Lower leg skin (tissue), 4 donors: ENCODE measurements around the gene UBE2QL1. TPM values are rescaled to one million over a fixed set of nuclear protein-coding genes. Genes with fewer than 3 reads are reported as not detected.

Experiments used
- DNase-seq, 2 donors: peaks; one replicate each; pipeline ENCODE4 v3.0.0-alpha.2; 2019; ENCODE audit warnings: low spot score in 2 of 2
- H3K4me3 ChIP-seq: fragments of 200-600 bp; sonication (generic); 2 replicates; pipeline ENCODE4 v1.5.1; 2017; ENCODE audit warnings: mild to moderate bottlenecking, low read depth; ENCODE audit not compliant: poor library complexity, severe bottlenecking
- POLR2A ChIP-seq, 2 donors: fragments of 450-650 bp; IDR thresholded peaks; one replicate each; pipeline ENCODE4 v1.6.1; 2016 to 2017; ENCODE audit warnings: antibody characterized with exemption in 2 of 2, mild to moderate bottlenecking in 1 of 2, moderate library complexity in 1 of 2
- WGBS, 2 donors: methylation state at CpG; one replicate each; pipeline ENCODE4 v1.1.5; 2018; 5-methylcytosine and 5-hydroxymethylcytosine counted together
- intact Hi-C: fragments of 100-400 bp; cut with DNase I; formaldehyde crosslinking; loops from one replicate; pipeline ENCODE4 v1.15.0; 2023; ENCODE audit warnings: low total_unique reads
- total RNA-seq, 4 donors: library from RNA; depleted of rRNA; stranded (reverse); fragments of >200 nt; gene quantifications; one replicate each; pipeline ENCODE4 v1.1.0, GENCODE V29; 2016
- TF ChIP-seq, protein P1 (sequence below), 3 donors: fragments of 450-650 bp; IDR thresholded peaks; one replicate each; pipeline ENCODE4 v1.5.1; 2016; ENCODE audit warnings: antibody characterized with exemption in 3 of 3, mild to moderate bottlenecking in 3 of 3, moderate library complexity in 2 of 3

The UBE2QL1 gene
- total RNA-seq, 4 donors from 2014 or later = 0.72 to 3.4 (median 1.3) TPM

DNA sequence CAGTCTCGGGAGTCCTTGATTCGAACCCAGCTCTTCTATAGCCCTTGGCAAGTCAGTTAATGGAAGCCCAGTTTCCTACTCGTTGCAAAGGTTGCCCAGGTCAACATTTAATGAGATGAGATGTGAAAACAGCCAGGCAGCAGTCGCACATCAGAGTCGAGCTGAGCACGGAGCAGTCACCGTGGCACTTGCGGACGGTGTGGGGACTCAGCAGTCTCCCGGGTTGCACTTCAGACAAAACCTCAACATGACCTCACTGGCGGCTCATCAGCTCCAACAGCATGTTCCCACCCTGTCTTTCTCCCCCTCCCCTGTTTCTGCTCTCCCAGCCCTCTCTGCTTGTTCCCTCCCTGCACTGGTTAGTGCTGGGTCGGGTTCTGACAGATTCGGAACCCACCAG lies 35.8 kb downstream of the UBE2QL1 start:
- no peak overlapping the region for H3K4me3 ChIP-seq
- intact Hi-C loops = no loop called here
- TF ChIP-seq, protein P1, sequence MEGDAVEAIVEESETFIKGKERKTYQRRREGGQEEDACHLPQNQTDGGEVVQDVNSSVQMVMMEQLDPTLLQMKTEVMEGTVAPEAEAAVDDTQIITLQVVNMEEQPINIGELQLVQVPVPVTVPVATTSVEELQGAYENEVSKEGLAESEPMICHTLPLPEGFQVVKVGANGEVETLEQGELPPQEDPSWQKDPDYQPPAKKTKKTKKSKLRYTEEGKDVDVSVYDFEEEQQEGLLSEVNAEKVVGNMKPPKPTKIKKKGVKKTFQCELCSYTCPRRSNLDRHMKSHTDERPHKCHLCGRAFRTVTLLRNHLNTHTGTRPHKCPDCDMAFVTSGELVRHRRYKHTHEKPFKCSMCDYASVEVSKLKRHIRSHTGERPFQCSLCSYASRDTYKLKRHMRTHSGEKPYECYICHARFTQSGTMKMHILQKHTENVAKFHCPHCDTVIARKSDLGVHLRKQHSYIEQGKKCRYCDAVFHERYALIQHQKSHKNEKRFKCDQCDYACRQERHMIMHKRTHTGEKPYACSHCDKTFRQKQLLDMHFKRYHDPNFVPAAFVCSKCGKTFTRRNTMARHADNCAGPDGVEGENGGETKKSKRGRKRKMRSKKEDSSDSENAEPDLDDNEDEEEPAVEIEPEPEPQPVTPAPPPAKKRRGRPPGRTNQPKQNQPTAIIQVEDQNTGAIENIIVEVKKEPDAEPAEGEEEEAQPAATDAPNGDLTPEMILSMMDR (IDR thresholded peaks at IDR 0.05) = no peak
- no peak for TF ChIP-seq POLR2A (IDR thresholded peaks at IDR 0.05)
- 81 to 82% methylated on average over 13 of the region's 13 CpGs for WGBS, 2 donors
- no peak for DNase-seq

DNA sequence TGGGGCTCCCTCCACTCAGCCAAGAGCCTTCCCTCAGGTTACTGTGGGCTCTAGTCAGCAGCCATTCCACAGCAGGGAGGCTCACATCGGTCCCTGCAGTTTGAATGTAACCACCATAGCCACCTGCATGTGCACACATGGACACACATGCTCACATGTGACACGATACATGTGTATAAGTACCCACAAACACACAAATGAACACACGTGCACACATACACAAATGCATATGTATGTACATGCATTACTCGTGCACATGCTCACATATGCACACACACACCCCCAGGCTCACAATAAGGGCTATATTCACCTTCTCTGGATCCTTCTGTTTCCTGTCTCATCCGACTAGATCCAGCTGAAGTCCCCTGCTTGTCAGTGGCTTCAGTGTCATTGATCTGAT lies 36.2 kb downstream of the UBE2QL1 start:
- 69 to 80% methylated on average over 5 of the region's 5 CpGs for WGBS, 2 donors
- intact Hi-C loops = no loop called here
- no peak overlapping the region for H3K4me3 ChIP-seq
- no peak for DNase-seq
- TF ChIP-seq, protein P1 (IDR thresholded peaks at IDR 0.05) = no peak
- no peak for TF ChIP-seq POLR2A (IDR thresholded peaks at IDR 0.05)

DNA sequence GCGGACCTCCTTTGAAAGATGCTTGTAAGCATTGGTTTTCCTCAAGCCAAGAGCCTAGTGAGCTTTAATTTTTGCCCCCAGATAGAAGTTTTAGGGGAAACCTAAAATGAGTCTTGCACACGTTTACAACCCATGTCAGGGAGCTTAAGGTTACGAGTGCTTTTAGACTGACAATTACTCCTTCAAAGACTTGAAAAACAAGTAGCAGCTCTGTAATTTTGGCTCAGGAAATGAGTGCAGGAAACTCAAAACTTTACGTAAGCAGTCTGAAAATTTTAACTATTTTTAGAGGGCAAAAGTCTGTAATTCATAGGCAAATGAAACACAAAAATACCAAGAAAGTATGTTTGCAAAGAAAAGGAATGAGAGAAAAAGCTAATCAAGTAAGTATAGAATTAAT lies 36.8 kb downstream of the UBE2QL1 start:
- intact Hi-C loops = no loop called here
- DNase-seq = no peak
- WGBS, 2 donors = 51 to 56% methylated on average over 4 of the region's 4 CpGs
- H3K4me3 ChIP-seq = no peak overlapping the region
- TF ChIP-seq, protein P1 (IDR thresholded peaks at IDR 0.05) = no peak
- no peak for TF ChIP-seq POLR2A (IDR thresholded peaks at IDR 0.05)

DNA sequence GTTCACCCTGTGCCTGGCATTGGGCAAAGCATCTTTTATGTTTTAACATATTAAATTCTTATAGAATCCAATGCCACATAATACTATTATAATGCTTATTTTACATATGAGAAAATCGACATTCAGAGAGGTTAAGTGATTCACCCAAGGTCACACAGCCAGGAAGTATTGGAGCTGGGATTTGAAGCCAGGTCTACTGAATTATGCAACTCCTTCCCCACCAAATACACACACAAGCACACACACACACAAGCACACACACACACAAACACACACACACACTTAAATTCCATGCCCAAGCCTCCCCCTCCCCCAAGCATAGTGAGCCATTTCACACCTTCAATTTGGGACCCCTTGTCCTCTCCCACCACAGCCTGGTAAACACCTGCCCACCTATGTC lies 37.4 kb downstream of the UBE2QL1 start:
- DNase-seq = no peak
- TF ChIP-seq, protein P1 (IDR thresholded peaks at IDR 0.05) = no peak
- no peak for TF ChIP-seq POLR2A (IDR thresholded peaks at IDR 0.05)
- no peak overlapping the region for H3K4me3 ChIP-seq
- 90 to 94% methylated on average over 1 of the region's 1 CpG for WGBS, 2 donors
- intact Hi-C loops = no loop called here

DNA sequence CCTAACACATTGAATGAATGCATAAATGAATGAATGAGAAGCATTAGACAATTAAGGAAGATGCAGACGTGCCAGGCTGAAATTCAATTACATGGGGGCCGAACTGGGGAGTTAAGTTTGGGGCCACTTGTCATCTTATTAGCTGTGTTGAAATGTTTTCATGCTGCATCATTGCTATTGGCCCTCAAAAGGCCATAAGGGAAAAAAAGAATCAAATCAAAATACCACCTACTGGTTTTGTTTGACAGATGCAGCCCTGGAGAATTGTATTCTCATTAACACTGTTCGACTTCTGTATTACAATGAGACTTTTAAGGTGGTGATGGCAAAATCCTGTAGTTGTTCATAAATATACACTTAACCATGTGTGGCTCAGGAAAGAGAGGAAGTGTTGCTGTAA lies 38.4 kb downstream of the UBE2QL1 start:
- H3K4me3 ChIP-seq = no peak overlapping the region
- intact Hi-C loops = no loop called here
- no peak for DNase-seq
- WGBS, 2 donors = 63 to 72% methylated on average over 3 of the region's 3 CpGs
- no peak for TF ChIP-seq POLR2A (IDR thresholded peaks at IDR 0.05)
- TF ChIP-seq, protein P1 (IDR thresholded peaks at IDR 0.05) = no peak

DNA sequence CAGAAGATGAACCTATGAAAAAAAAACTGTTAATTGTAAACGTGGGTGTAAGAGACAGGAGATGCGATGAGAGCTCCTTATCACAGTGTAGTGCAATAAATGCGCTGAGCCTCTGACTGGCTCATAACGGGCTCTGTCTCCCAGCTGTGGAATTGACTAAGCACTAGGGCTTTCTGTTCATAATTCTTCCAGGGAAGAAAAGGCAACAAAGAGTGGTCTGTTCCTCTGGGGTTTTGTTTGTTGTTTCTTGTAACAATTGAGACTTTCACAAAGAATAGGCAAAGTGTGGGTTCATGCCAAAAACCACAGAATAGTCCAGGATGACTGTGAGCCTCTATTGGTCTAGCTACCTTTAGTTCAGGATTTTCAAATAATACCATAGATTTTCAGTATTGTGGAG lies 39.4 kb downstream of the UBE2QL1 start:
- intact Hi-C loops = no loop called here
- no peak overlapping the region for H3K4me3 ChIP-seq
- 43 to 54% methylated on average over 4 of the region's 4 CpGs for WGBS, 2 donors
- no peak for TF ChIP-seq POLR2A (IDR thresholded peaks at IDR 0.05)
- TF ChIP-seq, protein P1 (IDR thresholded peaks at IDR 0.05) = no peak
- no peak for DNase-seq
